Fibroblast of lung (primary cell): ENCODE measurements around the gene CREG1.

Experiments
- EZH2 ChIP-seq: IDR thresholded peaks from 2 replicates; pipeline ENCODE4 v1.5.1; 2012; ENCODE audit warnings: low read length, control low read depth, mild to moderate bottlenecking; ENCODE audit errors: missing control alignments
- TF ChIP-seq, protein P1 (sequence below), 2 donors: IDR thresholded peaks in 1 of 2; conservative IDR thresholded peaks in 1 of 2; 1 replicate in 1 of 2; 2 replicates in 1 of 2; pipeline ENCODE4 v1.5.1; 2011 to 2012; ENCODE audit warnings: low read length in 2 of 2, control low read depth in 1 of 2, inconsistent platforms in 1 of 2, low read depth in 1 of 2, mild to moderate bottlenecking in 1 of 2

DNA sequence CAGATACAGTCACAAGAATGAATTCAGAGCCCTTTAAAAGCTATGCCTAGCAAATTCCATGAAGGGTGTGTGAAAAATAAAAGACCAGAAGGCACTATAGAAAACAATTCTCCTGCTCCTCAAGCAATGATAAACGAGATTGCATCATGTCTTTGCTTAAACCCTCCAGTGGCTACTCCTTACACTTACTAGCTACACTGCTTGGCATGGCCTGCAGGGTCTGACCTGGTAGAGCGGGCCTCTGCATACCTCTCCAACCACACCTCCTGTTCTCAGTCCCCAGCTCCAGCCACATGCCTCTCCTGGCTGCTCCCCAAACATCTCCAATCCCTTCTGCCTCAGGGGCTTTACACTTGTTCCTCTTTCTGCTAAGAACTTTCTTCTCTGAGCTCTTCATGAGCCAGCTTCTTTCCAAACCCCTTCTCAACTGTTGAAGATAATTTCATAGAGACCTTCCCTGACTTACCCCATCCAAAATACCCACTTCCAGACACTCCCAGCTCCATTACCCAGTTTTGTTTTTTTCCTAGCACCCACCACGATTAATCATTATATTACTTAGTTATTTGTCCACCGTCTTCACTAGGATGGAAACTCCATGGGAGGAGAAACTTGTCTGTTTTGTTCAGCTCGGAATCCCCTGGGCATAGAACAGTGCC is 11.2 kb upstream of the CREG1 start:
- TF ChIP-seq, protein P1, sequence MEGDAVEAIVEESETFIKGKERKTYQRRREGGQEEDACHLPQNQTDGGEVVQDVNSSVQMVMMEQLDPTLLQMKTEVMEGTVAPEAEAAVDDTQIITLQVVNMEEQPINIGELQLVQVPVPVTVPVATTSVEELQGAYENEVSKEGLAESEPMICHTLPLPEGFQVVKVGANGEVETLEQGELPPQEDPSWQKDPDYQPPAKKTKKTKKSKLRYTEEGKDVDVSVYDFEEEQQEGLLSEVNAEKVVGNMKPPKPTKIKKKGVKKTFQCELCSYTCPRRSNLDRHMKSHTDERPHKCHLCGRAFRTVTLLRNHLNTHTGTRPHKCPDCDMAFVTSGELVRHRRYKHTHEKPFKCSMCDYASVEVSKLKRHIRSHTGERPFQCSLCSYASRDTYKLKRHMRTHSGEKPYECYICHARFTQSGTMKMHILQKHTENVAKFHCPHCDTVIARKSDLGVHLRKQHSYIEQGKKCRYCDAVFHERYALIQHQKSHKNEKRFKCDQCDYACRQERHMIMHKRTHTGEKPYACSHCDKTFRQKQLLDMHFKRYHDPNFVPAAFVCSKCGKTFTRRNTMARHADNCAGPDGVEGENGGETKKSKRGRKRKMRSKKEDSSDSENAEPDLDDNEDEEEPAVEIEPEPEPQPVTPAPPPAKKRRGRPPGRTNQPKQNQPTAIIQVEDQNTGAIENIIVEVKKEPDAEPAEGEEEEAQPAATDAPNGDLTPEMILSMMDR (conservative IDR thresholded peaks at IDR 0.05 in 1 of 2, IDR thresholded peaks at IDR 0.05 in 1 of 2; ENCODE audit: low read depth in 1 of 2, low read length in 2 of 2): no peak
- no peak for TF ChIP-seq EZH2
